Stomach (tissue), 9 donors: ENCODE results near the gene FBXL7. TPM values are rescaled to one million over a fixed set of nuclear protein-coding genes. Genes with fewer than 3 reads are reported as not detected.

Experiments used
- DNase-seq, 2 donors: peaks; one replicate each; pipeline versions ENCODE4 v3.0.0 to v3.0.0-alpha.2; 2013 to 2019
- H3K27ac ChIP-seq, 5 donors: fragments of 200-600 bp in 4 of 5; sonication (generic) in 4 of 5; one replicate each; pipeline ENCODE4 v1.5.1; 2013 to 2019; ENCODE audit warnings: mild to moderate bottlenecking in 1 of 5, moderate library complexity in 1 of 5
- H3K27me3 ChIP-seq, 3 donors: fragments of 200-600 bp; sonication (generic); one replicate each; pipeline ENCODE4 v1.5.1; 2017 to 2019; ENCODE audit warnings: mixed run types in 1 of 3
- H3K36me3 ChIP-seq, 4 donors: fragments of 200-600 bp; sonication (generic); 1 replicate in 3 of 4; 2 replicates in 1 of 4; pipeline ENCODE4 v1.5.1; 2016 to 2019
- H3K4me1 ChIP-seq, 4 donors: fragments of 200-600 bp; sonication (generic); one replicate each; pipeline ENCODE4 v1.5.1; 2016 to 2019
- H3K4me3 ChIP-seq, 4 donors: fragments of 200-600 bp; sonication (generic) in 3 of 4; one replicate each; pipeline ENCODE4 v1.5.1; 2016 to 2019; ENCODE audit warnings: mild to moderate bottlenecking in 1 of 4
- H3K9me3 ChIP-seq, 4 donors: fragments of 200-600 bp; sonication (generic); one replicate each; pipeline ENCODE4 v1.5.1; 2016 to 2019
- CTCF ChIP-seq, 7 experiments: fragments of 450-650 bp in 4 of 7; fragments of 200-600 bp in 3 of 7; sonication (generic) in 3 of 7; IDR thresholded peaks; one replicate each; pipeline ENCODE4 v1.5.1; 2016 to 2019; ENCODE audit warnings: antibody characterized with exemption in 7 of 7, control low read depth in 2 of 7, mild to moderate bottlenecking in 1 of 7
- EP300 ChIP-seq: sonication (generic); formaldehyde crosslinking; IDR thresholded peaks from one replicate; pipeline ENCODE4 v1.6.1; 2017; ENCODE audit warnings: antibody characterized with exemption
- POLR2A ChIP-seq, 4 donors: fragments of 450-650 bp; IDR thresholded peaks; one replicate each; pipeline ENCODE4 v1.6.1; 2016; ENCODE audit warnings: antibody characterized with exemption in 4 of 4, control low read depth in 2 of 4, mild to moderate bottlenecking in 1 of 4, moderate library complexity in 1 of 4
- POLR2AphosphoS5 ChIP-seq, 3 donors: sonication (generic); formaldehyde crosslinking; IDR thresholded peaks; one replicate each; pipeline ENCODE4 v1.6.1; 2016; ENCODE audit warnings: antibody characterized with exemption in 3 of 3
- WGBS, 5 donors: extraction: QIAGEN DNeasy Blood & Tissue Kit in 3 of 5; methylation state at CpG; one replicate each; pipeline versions ENCODE4 v1.1.5 to v1.1.7; 2013 to 2018; 5-methylcytosine and 5-hydroxymethylcytosine counted together
- intact Hi-C: fragments of 100-400 bp; cut with DNase I; formaldehyde crosslinking; loops from one replicate; pipeline ENCODE4 v1.15.1; 2023; ENCODE audit warnings: low total_unique reads
- polyA plus RNA-seq, 3 donors: library from polyadenylated mRNA; stranded (reverse); fragments of 200-250 nt; gene quantifications; one replicate each; pipeline ENCODE4 v1.2.3, GENCODE V29; 2013
- total RNA-seq, 5 donors: library from RNA; depleted of rRNA; stranded (reverse); fragments of >200 nt; gene quantifications; one replicate each; pipeline versions ENCODE4 v1.1.0 to v1.2.3, GENCODE V29; 2014 to 2016
- donor health status: healthy with polysubstance abuse.
- donor health status: Bipolar disorder and iron deficiency.
- donor health status: healthy.

Gene FBXL7
- total and polyA plus RNA-seq, 8 donors, result 3.6 to 17.1 (median 6.8) TPM

- WGBS, 5 donors, result 68 to 83% (median 78%) methylated on average over 4 of the region's 4 CpGs
- Histone ChIP-seq H3K27me3 (no peaks in the 10 kb centered on the region), H3K4me1 (peaks cover 0 to 19% (median 6%) of the 10 kb centered on the region in 4 donors), H3K36me3 (no peaks in the 10 kb centered on the region), H3K27ac (no peak overlapping the region), H3K4me3 (no peak overlapping the region), H3K9me3 (no peaks in the 10 kb centered on the region)
- DNase-seq, result no peak
- intact Hi-C loops, result no loop called here
- TF ChIP-seq POLR2A (IDR thresholded peaks at IDR 0.05), result no peak
- TF ChIP-seq POLR2AphosphoS5 (IDR thresholded peaks at IDR 0.05), result no peak
- no peak for TF ChIP-seq EP300
- no peak for TF ChIP-seq CTCF (IDR thresholded peaks at IDR 0.05)
Measured at GRCh38 chr5:15789642-15790041, 289.7 kb downstream of the FBXL7 start.

GRCh38 chr5:15790446-15791018, 290.6 kb downstream of the FBXL7 start:
- intact Hi-C loops, result no loop called here
- TF ChIP-seq EP300 (no peak), CTCF (IDR thresholded peaks at IDR 0.05) (no peak), POLR2A (IDR thresholded peaks at IDR 0.05) (no peak), POLR2AphosphoS5 (IDR thresholded peaks at IDR 0.05) (no peak)
- Histone ChIP-seq H3K27ac (no peak overlapping the region), H3K4me3 (no peak overlapping the region), H3K4me1 (peaks cover 0 to 26% (median 8%) of the 10 kb centered on the region in 4 donors), H3K36me3 (no peaks in the 10 kb centered on the region), H3K27me3 (no peaks in the 10 kb centered on the region), H3K9me3 (no peaks in the 10 kb centered on the region)
- DNase-seq, result no peak
- WGBS, 5 donors, result 65 to 85% (median 76%) methylated on average over 4 of the region's 4 CpGs

DNA sequence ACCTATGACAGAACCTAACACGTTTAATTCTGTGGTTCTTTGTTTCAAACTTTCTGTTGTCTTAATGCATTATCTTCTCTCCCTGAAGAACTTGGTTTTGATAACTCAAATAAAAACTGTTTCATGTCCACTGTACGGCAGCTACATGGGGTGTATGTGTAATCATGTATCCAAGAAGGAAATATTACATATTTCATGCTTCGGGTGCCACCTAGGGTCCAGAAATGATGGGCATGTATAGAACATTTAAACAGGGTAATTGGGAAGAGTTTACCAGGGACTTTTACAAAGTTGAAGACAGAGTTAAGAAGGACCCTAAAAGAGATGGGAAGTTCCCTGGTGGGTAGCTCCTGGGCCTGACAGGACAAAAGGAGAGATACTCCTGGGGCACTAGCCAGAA, 291.3 kb downstream of the FBXL7 start:
- TF ChIP-seq POLR2A (IDR thresholded peaks at IDR 0.05), result no peak
- Histone ChIP-seq H3K4me3 (no peak overlapping the region), H3K36me3 (no peaks in the 10 kb centered on the region), H3K27me3 (no peaks in the 10 kb centered on the region), H3K4me1 (peaks cover 0 to 26% (median 8%) of the 10 kb centered on the region in 4 donors), H3K27ac (no peak overlapping the region), H3K9me3 (no peaks in the 10 kb centered on the region)
- no peak for DNase-seq
- WGBS, 5 donors, result 42 to 73% (median 47%) methylated on average over 3 of the region's 3 CpGs
- intact Hi-C loops, result no loop called here

- 63 to 81% (median 68%) methylated on average over 3 of the region's 3 CpGs for WGBS, 5 donors
- peaks cover 0 to 30% (median 8%) of the 10 kb centered on the region in 4 donors for H3K4me1 ChIP-seq
- no peaks in the 10 kb centered on the region for H3K9me3 ChIP-seq
- H3K36me3 ChIP-seq, result no peaks in the 10 kb centered on the region
- H3K27ac ChIP-seq, result no peak overlapping the region
- no peak for DNase-seq
- intact Hi-C loops, result no loop called here
- H3K4me3 ChIP-seq, result no peak overlapping the region
- no peak for TF ChIP-seq POLR2AphosphoS5 (IDR thresholded peaks at IDR 0.05)
- no peak for TF ChIP-seq CTCF (IDR thresholded peaks at IDR 0.05)
- TF ChIP-seq EP300, result no peak
- TF ChIP-seq POLR2A (IDR thresholded peaks at IDR 0.05), result no peak
- no peaks in the 10 kb centered on the region for H3K27me3 ChIP-seq
Measured at GRCh38 chr5:15791859-15792258, 291.9 kb downstream of the FBXL7 start.
